Vagina (tissue), 2 donors: Measurements from ENCODE around the gene EFCAB11. TPM values are rescaled to one million over a fixed set of nuclear protein-coding genes. Genes with fewer than 3 reads are reported as not detected.

Experiments
- DNase-seq, 2 donors: peaks; one replicate each; pipeline ENCODE4 v3.0.0-alpha.2; 2017; ENCODE audit errors: extremely low spot score in 2 of 2
- H3K27ac ChIP-seq: fragments of 200-600 bp; sonication (generic); one replicate; pipeline ENCODE4 v1.5.1; 2019
- H3K27me3 ChIP-seq: fragments of 200-600 bp; sonication (generic); one replicate; pipeline ENCODE4 v1.5.1; 2019
- H3K36me3 ChIP-seq, 2 donors: fragments of 200-600 bp; sonication (generic); one replicate each; pipeline ENCODE4 v1.5.1; 2017 to 2019
- H3K4me1 ChIP-seq: fragments of 200-600 bp; sonication (generic); one replicate; pipeline ENCODE4 v1.5.1; 2019
- H3K4me3 ChIP-seq, 2 donors: fragments of 200-600 bp; sonication (generic); 1 replicate in 1 of 2; 2 replicates in 1 of 2; pipeline ENCODE4 v1.5.1; 2016 to 2019
- H3K9me3 ChIP-seq: fragments of 200-600 bp; sonication (generic); one replicate; pipeline ENCODE4 v1.5.1; 2019
- POLR2A ChIP-seq, 2 donors: fragments of 450-650 bp; IDR thresholded peaks; one replicate each; pipeline ENCODE4 v1.6.1; 2017; ENCODE audit warnings: antibody characterized with exemption in 2 of 2, mild to moderate bottlenecking in 2 of 2, moderate library complexity in 2 of 2
- POLR2AphosphoS5 ChIP-seq, 2 donors: sonication (generic); formaldehyde crosslinking; IDR thresholded peaks; one replicate each; pipeline ENCODE4 v1.9.0; 2017; ENCODE audit warnings: antibody characterized with exemption in 2 of 2, mild to moderate bottlenecking in 2 of 2, low read depth in 1 of 2; ENCODE audit not compliant: insufficient read depth in 1 of 2
- intact Hi-C: fragments of 100-400 bp; cut with DNase I; formaldehyde crosslinking; loops from one replicate; pipeline ENCODE4 v1.15.1; 2023
- total RNA-seq: library from RNA; depleted of rRNA; stranded (reverse); fragments of >200 nt; gene quantifications from one replicate; pipeline ENCODE4 v1.2.3, GENCODE V29; 2016
- TF ChIP-seq, protein P1 (sequence below), 3 experiments: fragments of 450-650 bp in 2 of 3; fragments of 200-600 bp in 1 of 3; sonication (generic) in 1 of 3; IDR thresholded peaks; one replicate each; pipeline ENCODE4 v1.5.1; 2017 to 2019; ENCODE audit warnings: antibody characterized with exemption in 3 of 3, mild to moderate bottlenecking in 2 of 3, moderate library complexity in 2 of 3

The EFCAB11 gene
- total RNA-seq, 1 donor from 2014 or later: 9.6 TPM

DNA sequence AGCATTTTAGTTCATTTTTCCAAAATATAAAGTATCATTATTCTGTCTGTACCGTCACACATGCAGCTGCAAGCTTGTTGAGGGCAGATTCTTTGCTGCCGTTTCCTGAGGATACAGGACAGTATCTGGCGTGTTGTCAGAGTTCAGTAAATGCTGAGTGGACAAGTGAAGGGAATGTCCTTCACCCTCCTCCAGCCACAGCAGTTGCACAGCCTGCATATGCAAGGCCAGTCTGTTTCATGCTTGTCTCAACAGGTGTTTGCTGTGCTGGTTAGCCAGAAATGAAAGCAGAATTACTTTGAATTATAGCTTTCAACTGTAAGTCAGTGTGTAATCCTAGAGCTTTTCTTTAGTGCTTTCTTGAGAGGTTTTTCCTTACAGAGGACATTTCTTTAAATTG lies 37.7 kb upstream of the EFCAB11 start:
- Histone ChIP-seq H3K9me3 (no peaks in the 10 kb centered on the region), H3K4me3 (no peak overlapping the region), H3K27me3 (no peaks in the 10 kb centered on the region), H3K36me3 (peaks cover 0 to 21% of the 10 kb centered on the region in 2 donors), H3K4me1 (no peaks in the 10 kb centered on the region), H3K27ac (no peak overlapping the region)
- DNase-seq: no peak
- intact Hi-C loops: no loop called here
- no peak for TF ChIP-seq POLR2A (IDR thresholded peaks at IDR 0.05)
- TF ChIP-seq POLR2AphosphoS5 (IDR thresholded peaks at IDR 0.05; ENCODE audit: insufficient read depth in 1 of 2, low read depth in 1 of 2): no peak
- TF ChIP-seq, protein P1, sequence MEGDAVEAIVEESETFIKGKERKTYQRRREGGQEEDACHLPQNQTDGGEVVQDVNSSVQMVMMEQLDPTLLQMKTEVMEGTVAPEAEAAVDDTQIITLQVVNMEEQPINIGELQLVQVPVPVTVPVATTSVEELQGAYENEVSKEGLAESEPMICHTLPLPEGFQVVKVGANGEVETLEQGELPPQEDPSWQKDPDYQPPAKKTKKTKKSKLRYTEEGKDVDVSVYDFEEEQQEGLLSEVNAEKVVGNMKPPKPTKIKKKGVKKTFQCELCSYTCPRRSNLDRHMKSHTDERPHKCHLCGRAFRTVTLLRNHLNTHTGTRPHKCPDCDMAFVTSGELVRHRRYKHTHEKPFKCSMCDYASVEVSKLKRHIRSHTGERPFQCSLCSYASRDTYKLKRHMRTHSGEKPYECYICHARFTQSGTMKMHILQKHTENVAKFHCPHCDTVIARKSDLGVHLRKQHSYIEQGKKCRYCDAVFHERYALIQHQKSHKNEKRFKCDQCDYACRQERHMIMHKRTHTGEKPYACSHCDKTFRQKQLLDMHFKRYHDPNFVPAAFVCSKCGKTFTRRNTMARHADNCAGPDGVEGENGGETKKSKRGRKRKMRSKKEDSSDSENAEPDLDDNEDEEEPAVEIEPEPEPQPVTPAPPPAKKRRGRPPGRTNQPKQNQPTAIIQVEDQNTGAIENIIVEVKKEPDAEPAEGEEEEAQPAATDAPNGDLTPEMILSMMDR (IDR thresholded peaks at IDR 0.05): no peak

DNA sequence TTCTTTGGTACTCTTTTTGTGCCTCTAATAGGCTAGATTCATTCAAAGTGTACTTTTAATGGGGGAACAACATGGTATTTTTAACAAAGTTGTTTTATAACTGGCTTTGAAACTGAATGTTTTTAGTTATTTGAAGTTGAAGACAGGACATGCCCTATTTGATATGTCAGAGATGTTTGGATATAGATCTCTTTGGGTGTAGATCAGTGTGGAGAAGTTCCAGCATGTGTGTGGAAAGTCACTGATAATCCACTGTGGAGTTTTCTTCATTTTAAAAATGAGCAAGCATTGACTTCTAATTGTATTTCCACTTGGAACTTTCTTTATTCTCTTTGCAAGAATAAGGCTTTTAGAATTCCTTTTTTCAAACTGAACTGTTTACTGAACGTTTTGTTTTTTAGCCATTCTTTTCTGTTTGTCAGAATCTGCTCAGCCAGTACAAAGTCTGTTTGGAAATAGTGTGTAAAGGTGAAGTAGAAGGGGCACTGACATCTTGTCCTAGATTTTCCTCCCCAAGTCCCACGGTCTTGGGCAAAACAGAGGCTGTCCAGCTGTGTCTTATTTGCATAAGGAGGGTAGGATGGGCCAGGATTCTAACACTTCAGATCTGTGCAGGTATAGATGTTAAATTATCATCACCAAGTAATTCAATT lies 36.2 kb upstream of the EFCAB11 start:
- no peak overlapping the region for H3K27ac ChIP-seq
- H3K4me3 ChIP-seq: no peak overlapping the region
- TF ChIP-seq POLR2AphosphoS5 (IDR thresholded peaks at IDR 0.05; ENCODE audit: insufficient read depth in 1 of 2, low read depth in 1 of 2) (no peak), POLR2A (IDR thresholded peaks at IDR 0.05) (no peak)
- TF ChIP-seq, protein P1 (IDR thresholded peaks at IDR 0.05): no peak
- intact Hi-C loops: no loop called here
- peaks cover 0 to 34% of the 10 kb centered on the region in 2 donors for H3K36me3 ChIP-seq
- H3K9me3 ChIP-seq: no peaks in the 10 kb centered on the region
- no peaks in the 10 kb centered on the region for H3K27me3 ChIP-seq
- no peak for DNase-seq
- no peaks in the 10 kb centered on the region for H3K4me1 ChIP-seq

DNA sequence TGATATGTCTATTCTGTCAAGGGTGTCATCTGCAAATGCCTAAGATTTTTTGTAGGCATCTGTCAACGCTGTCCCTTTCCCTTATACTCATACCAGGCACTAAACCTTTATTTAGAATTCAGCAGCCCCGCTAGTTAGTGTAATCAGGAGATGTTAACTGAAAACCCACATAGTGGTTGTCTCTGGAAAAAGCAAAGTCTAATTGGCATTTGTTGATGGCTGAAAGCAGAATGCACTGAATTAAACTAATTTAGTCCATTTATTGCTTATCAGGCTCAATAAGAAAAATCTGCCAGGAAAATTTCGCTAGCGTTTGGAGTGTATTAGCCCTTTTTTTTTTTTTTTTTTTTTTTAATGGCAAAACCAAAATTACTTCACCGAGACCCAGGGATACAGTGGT lies 35.7 kb upstream of the EFCAB11 start:
- intact Hi-C loops: no loop called here
- no peak for TF ChIP-seq POLR2AphosphoS5 (IDR thresholded peaks at IDR 0.05; ENCODE audit: insufficient read depth in 1 of 2, low read depth in 1 of 2)
- TF ChIP-seq, protein P1 (IDR thresholded peaks at IDR 0.05): no peak
- TF ChIP-seq POLR2A (IDR thresholded peaks at IDR 0.05): no peak
- H3K9me3 ChIP-seq: no peaks in the 10 kb centered on the region
- no peak overlapping the region for H3K27ac ChIP-seq
- no peaks in the 10 kb centered on the region for H3K4me1 ChIP-seq
- H3K27me3 ChIP-seq: no peaks in the 10 kb centered on the region
- peaks cover 0 to 34% of the 10 kb centered on the region in 2 donors for H3K36me3 ChIP-seq
- no peak overlapping the region for H3K4me3 ChIP-seq
- no peak for DNase-seq

DNA sequence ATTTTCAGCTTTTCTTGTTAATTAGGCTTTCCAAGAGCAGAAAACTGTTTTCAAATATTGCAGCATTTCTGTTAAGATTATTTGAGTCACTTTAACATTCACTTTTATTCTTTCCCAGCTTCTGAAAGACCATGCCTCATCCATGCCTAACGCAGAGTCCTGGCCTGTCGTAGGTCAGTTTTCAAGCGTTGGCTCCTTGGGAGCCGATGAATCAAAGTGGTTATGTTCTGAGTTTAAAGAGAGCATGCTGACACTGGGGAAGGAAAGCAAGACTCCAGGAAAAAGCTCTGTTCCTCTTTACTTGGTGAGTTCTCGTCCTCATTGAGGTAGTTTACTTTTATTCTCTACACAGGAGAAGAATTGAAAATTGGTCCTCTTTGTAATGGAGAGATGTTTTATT lies 34.3 kb upstream of the EFCAB11 start:
- Histone ChIP-seq H3K27ac (no peak overlapping the region), H3K9me3 (no peaks in the 10 kb centered on the region), H3K4me1 (no peaks in the 10 kb centered on the region), H3K27me3 (no peaks in the 10 kb centered on the region), H3K4me3 (no peak overlapping the region), H3K36me3 (peaks cover 0 to 29% of the 10 kb centered on the region in 2 donors)
- no peak for DNase-seq
- intact Hi-C loops: no loop called here
- TF ChIP-seq, protein P1 (IDR thresholded peaks at IDR 0.05): no peak
- TF ChIP-seq POLR2AphosphoS5 (IDR thresholded peaks at IDR 0.05; ENCODE audit: insufficient read depth in 1 of 2, low read depth in 1 of 2): no peak
- TF ChIP-seq POLR2A (IDR thresholded peaks at IDR 0.05): no peak

DNA sequence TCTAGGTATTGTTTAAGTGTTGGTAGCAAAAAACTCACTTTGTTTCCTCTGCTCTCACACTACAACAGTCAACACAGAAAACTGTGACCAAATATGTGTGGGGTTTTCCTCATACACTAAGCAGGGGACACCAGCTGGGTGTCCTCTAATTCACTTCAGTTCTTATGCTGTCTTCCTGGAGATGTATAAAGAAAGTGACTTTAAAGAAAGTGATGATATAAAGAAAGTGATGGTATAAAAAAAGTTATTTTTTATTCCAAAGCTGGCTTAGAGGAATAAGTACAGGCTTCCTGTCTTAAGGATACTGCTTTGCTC lies 32.6 kb upstream of the EFCAB11 start:
- intact Hi-C loops: no loop called here
- H3K4me3 ChIP-seq: no peak overlapping the region
- H3K4me1 ChIP-seq: no peaks in the 10 kb centered on the region
- no peaks in the 10 kb centered on the region for H3K9me3 ChIP-seq
- H3K27me3 ChIP-seq: no peaks in the 10 kb centered on the region
- DNase-seq: no peak
- TF ChIP-seq POLR2A (IDR thresholded peaks at IDR 0.05) (no peak), POLR2AphosphoS5 (IDR thresholded peaks at IDR 0.05; ENCODE audit: insufficient read depth in 1 of 2, low read depth in 1 of 2) (no peak)
- TF ChIP-seq, protein P1 (IDR thresholded peaks at IDR 0.05): no peak
- no peak overlapping the region for H3K27ac ChIP-seq
- H3K36me3 ChIP-seq: peaks cover 0 to 22% of the 10 kb centered on the region in 2 donors
